SK-N-DZ (cell line): Measurements from ENCODE around the gene POLD3.

Experiments used
- DNase-seq: peaks from one replicate; pipeline ENCODE4 v3.0.0-alpha.2; 2015; ENCODE audit warnings: low spot score
- small RNA-seq, 2 experiments: library from RNA; depleted of rRNA; stranded (forward); fragments of <200 nt; gene quantifications; one replicate each; pipeline ENCODE3, GENCODE V24; 2014

Gene POLD3

DNA sequence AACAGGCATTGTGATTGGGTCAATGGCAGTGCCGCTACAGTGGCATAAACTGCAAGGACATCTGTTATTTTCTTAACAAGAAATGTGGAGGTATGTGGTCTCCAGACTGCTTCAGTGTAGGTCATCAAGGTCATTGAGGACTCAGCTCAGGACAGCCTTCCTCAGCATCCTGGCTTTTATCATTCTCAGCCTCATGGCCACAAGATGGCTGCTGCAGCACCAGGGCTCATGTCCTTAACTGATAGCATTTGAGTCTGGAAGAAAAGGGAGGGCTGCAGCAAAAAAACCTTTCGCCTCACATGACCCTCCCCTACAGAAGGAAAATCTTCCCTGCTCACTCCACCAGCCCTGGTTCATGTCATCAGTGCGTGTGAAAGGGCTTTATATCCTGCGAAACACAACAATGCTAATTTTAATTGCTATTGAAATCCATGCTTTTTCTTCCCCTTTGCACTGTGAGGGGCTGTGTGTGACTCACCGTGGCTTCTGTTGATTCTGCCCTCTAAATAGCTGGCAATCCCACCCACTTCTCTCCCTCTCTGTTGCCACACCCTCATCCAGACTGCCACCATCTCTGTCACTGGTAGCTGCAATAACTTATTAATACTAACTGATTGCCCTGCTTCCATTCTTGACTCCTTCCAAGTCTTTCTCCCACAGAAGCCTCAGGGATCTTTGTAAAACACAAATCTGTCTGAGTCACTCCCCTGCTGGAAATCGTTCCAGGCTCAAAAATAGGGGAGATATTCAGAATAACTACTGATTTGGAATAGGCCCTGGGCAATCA is 95.0 kb downstream of the POLD3 start:
- no peak for DNase-seq

- DNase-seq, result no peak
Measured at GRCh38 chr11:74689666-74690065, 97.3 kb downstream of the POLD3 start.

- DNase-seq, result no peak
Measured at GRCh38 chr11:74691755-74692154, 99.4 kb downstream of the POLD3 start.

Small RNAs within 50 kb of the gene (small RNA-seq; reads per million reads assigned to genes)
- gene RANP3, result 0 reads per million in 2 experiments
- gene RN7SKP297, result 0 to 0.35 reads per million in 2 experiments
